Stimulated activated CD4-positive, alpha-beta T cell treated with anti-CD3 and anti-CD28 coated beads, Interleukin-12 subunit alpha, Interleukin-12 subunit beta, amount 100 ng/mL, for 48 hours (primary cell): ENCODE data around the gene TM4SF18.

Experiments
- DNase-seq, 3 donors: peaks; one replicate each; pipeline ENCODE4 v3.0.0-alpha.2; 2020; ENCODE audit warnings: low read depth in 2 of 3, low spot score in 1 of 3

The TM4SF18 gene

GRCh38 chr3:149330609-149331331, 2.7 kb downstream of the TM4SF18 start:
- no peak for DNase-seq

GRCh38 chr3:149327156-149327555, 6.3 kb downstream of the TM4SF18 start:
- no peak for DNase-seq

- no peak for DNase-seq
Observed at GRCh38 chr3:149325581-149325980, 7.9 kb downstream of the TM4SF18 start.

- no peak for DNase-seq
Observed at GRCh38 chr3:149324332-149324731, 9.1 kb downstream of the TM4SF18 start.

- no peak for DNase-seq
Observed at GRCh38 chr3:149321640-149322039, 11.8 kb downstream of the TM4SF18 start.

GRCh38 chr3:149321136-149321535, 12.3 kb downstream of the TM4SF18 start:
- DNase-seq, result no peak

- DNase-seq, result no peak
Observed at GRCh38 chr3:149319750-149320149, 13.7 kb downstream of the TM4SF18 start.

GRCh38 chr3:149317072-149317471, 16.4 kb downstream of the TM4SF18 start:
- no peak for DNase-seq

- no peak for DNase-seq
Observed at GRCh38 chr3:149316437-149316836, 17.0 kb downstream of the TM4SF18 start.

- no peak for DNase-seq
Observed at GRCh38 chr3:149315694-149316093, 17.7 kb downstream of the TM4SF18 start.

GRCh38 chr3:149314807-149315578, 18.4 kb downstream of the TM4SF18 start:
- no peak for DNase-seq

- DNase-seq, result no peak
Observed at GRCh38 chr3:149313542-149313941, 19.9 kb downstream of the TM4SF18 start.

GRCh38 chr3:149310796-149311534, 22.5 kb downstream of the TM4SF18 start:
- no peak for DNase-seq

GRCh38 chr3:149307435-149307783, 26.0 kb downstream of the TM4SF18 start:
- no peak for DNase-seq

- DNase-seq, result no peak
Observed at GRCh38 chr3:149306751-149307434, 26.5 kb downstream of the TM4SF18 start.

GRCh38 chr3:149305376-149305775, 28.1 kb downstream of the TM4SF18 start:
- DNase-seq, result no peak

- no peak for DNase-seq
Observed at GRCh38 chr3:149299938-149300801, 33.3 kb downstream of the TM4SF18 start.

GRCh38 chr3:149296972-149297371, 36.5 kb downstream of the TM4SF18 start:
- no peak for DNase-seq

GRCh38 chr3:149292666-149293065, 40.8 kb downstream of the TM4SF18 start:
- DNase-seq, result no peak

- peak in 1 of 3 donors; percentile 13 for DNase-seq
Observed at GRCh38 chr3:149291178-149291577, 42.3 kb downstream of the TM4SF18 start.
